ENCODE data around the gene STARD3.

STARD3 gene

GRCh38 chr17:39661744-39662541 lies 25.0 kb downstream of the STARD3 start:
- no peak for DNase-seq

- no peak for DNase-seq
Observed at GRCh38 chr17:39662551-39663339, 25.8 kb downstream of the STARD3 start.

GRCh38 chr17:39663340-39663687 lies 26.4 kb downstream of the STARD3 start:
- no peak for DNase-seq

- DNase-seq: no peak
Observed at GRCh38 chr17:39663688-39664580, 27.0 kb downstream of the STARD3 start.

- no peak for DNase-seq
Observed at GRCh38 chr17:39664581-39665561, 27.9 kb downstream of the STARD3 start, which contains the start of gene TCAP. Gene TCAP, plus strand, starts transcription at chr17:39665349. Its CDS starts 11 bp downstream, at chr17:39665360.

GRCh38 chr17:39665642-39666224 lies 28.8 kb downstream of the STARD3 start:
- no peak for DNase-seq

- DNase-seq: no peak
Observed at GRCh38 chr17:39666231-39666600, 29.3 kb downstream of the STARD3 start.

- no peak for DNase-seq
Observed at GRCh38 chr17:39666601-39667261, 29.8 kb downstream of the STARD3 start.

- no peak for DNase-seq
Observed at GRCh38 chr17:39667262-39667944, 30.5 kb downstream of the STARD3 start.

- peak; percentile 56 to 74 for DNase-seq
Observed at GRCh38 chr17:39667945-39668924, 31.3 kb downstream of the STARD3 start, which contains the start of gene PNMT. Gene PNMT, plus strand, starts transcription at chr17:39668453. Its CDS starts 23 bp downstream, at chr17:39668476.

- no peak for DNase-seq
Observed at GRCh38 chr17:39669897-39670735, 33.2 kb downstream of the STARD3 start.

- no peak for DNase-seq
Observed at GRCh38 chr17:39670746-39671145, 33.8 kb downstream of the STARD3 start.

GRCh38 chr17:39671651-39672521 lies 34.9 kb downstream of the STARD3 start:
- no peak for DNase-seq

GRCh38 chr17:39672522-39673334 lies 35.8 kb downstream of the STARD3 start:
- DNase-seq: no peak

- no peak for DNase-seq
Observed at GRCh38 chr17:39673335-39674081, 36.6 kb downstream of the STARD3 start.

Data from stimulated activated CD4-positive, alpha-beta T cell treated with anti-CD3 and anti-CD28 coated beads, Interleukin-4, amount 100 ng/mL, for 4 hours (primary cell).